NAMALWA (cell line): ENCODE results near the gene PLCD3.
A peak's percentile ranks its signal among the peaks of the same experiment; 100 is the strongest.

Experiments
- DNase-seq: peaks from one replicate; pipeline ENCODE4 v3.0.0-alpha.2; 2015; ENCODE audit warnings: low spot score

Gene PLCD3

GRCh38 chr17:45149669-45150664, 17.7 kb upstream of the PLCD3 start:
- peak; percentile 42 for DNase-seq

- peak; percentile 84 for DNase-seq
These were observed 16.8 kb upstream of the PLCD3 start for GRCh38 chr17:45149037-45149668.

- DNase-seq: peak; percentile 99
These were observed 16.1 kb upstream of the PLCD3 start, which contains the start of gene HEXIM1 for GRCh38 chr17:45148183-45149036. Gene HEXIM1, plus strand, starts transcription at chr17:45148475. Its CDS starts 716 bp downstream, at chr17:45149191.

- DNase-seq: peak; percentile 96
These were observed 15.4 kb upstream of the PLCD3 start for GRCh38 chr17:45147581-45148182.

GRCh38 chr17:45146890-45147580, 14.7 kb upstream of the PLCD3 start:
- DNase-seq: no peak

GRCh38 chr17:45146592-45146889, 14.2 kb upstream of the PLCD3 start:
- no peak for DNase-seq

GRCh38 chr17:45146166-45146565, 13.9 kb upstream of the PLCD3 start:
- DNase-seq: no peak

- no peak for DNase-seq
These were observed 12.7 kb upstream of the PLCD3 start for GRCh38 chr17:45145035-45145389.

- DNase-seq: no peak
These were observed 12.1 kb upstream of the PLCD3 start for GRCh38 chr17:45144199-45145034.

GRCh38 chr17:45143767-45144198, 11.5 kb upstream of the PLCD3 start:
- DNase-seq: no peak

- DNase-seq: no peak
These were observed 10.9 kb upstream of the PLCD3 start for GRCh38 chr17:45143094-45143670.

GRCh38 chr17:45139533-45139920, 7.2 kb upstream of the PLCD3 start:
- DNase-seq: no peak

GRCh38 chr17:45138911-45139532, 6.7 kb upstream of the PLCD3 start:
- no peak for DNase-seq

GRCh38 chr17:45137561-45138305, 5.4 kb upstream of the PLCD3 start:
- no peak for DNase-seq

GRCh38 chr17:45136846-45137560, 4.7 kb upstream of the PLCD3 start:
- no peak for DNase-seq

- DNase-seq: no peak
These were observed 3.9 kb upstream of the PLCD3 start for GRCh38 chr17:45135978-45136791.
